GM12878 (cell line): ENCODE results near the gene ATF7IP. TPM values are rescaled to one million over a fixed set of nuclear protein-coding genes. Genes with fewer than 3 reads are reported as not detected.

Source experiments
- ATAC-seq: fragments of 200-7000 bp; cut with Tn5 transposase; 3 replicates; pipeline ENCODE4 v1.9.1; 2020; ENCODE audit warnings: mild to moderate bottlenecking, moderate library complexity
- BruUV-seq: library from RNA; stranded (reverse); fragments of 400-500 nt; replicated peaks from 2 replicates; lab custom pipeline; 2021; lab: Mats Ljungman, UMichigan
- CTCF ChIA-PET: fragments of 300-600 bp; sonication (Branson Sonifier 250); formaldehyde crosslinking; extraction: SDS; loops from one replicate; lab custom pipeline; 2021; ENCODE audit warnings: inconsistent platforms; lab: Yijun Ruan, JAX
- POLR2A ChIA-PET: fragments of 350-600 bp; formaldehyde crosslinking; extraction: SDS; loops from one replicate; lab custom pipeline; 2021; ENCODE audit warnings: inconsistent platforms; lab: Charles Lee
- RAD21 ChIA-PET: fragments of 300-600 bp; sonication (Branson Sonifier 250); formaldehyde crosslinking; loops from one replicate; lab custom pipeline; 2023; ENCODE audit warnings: antibody characterized with exemption; ENCODE audit not compliant: unreplicated experiment; lab: Charles Lee
- SMC1A ChIA-PET: fragments of 300-600 bp; sonication (Branson Sonifier 250); formaldehyde crosslinking; loops from one replicate; lab custom pipeline; 2023; ENCODE audit not compliant: unreplicated experiment, uncharacterized antibody; lab: Charles Lee
- DNase-seq: peaks from one replicate; pipeline ENCODE4 v3.0.0-alpha.2; 2011; ENCODE audit warnings: low read depth, low spot score
- FAIRE-seq: peaks from 3 replicates; lab custom pipeline; 2011; peaks lifted over from hg19 to GRCh38; lab: Jason Lieb, UNC
- H2AFZ ChIP-seq: 2 replicates; pipeline ENCODE4 v1.6.0; 2011; ENCODE audit warnings: low read depth, low read length, control low read depth; ENCODE audit not compliant: control insufficient read depth
- H3K27ac ChIP-seq: 2 replicates; pipeline ENCODE4 v1.5.1; 2011; ENCODE audit warnings: control low read depth; ENCODE audit not compliant: control insufficient read depth, insufficient read depth
- H3K27me3 ChIP-seq, 2 experiments: replicated peaks in 1 of 2; 2 replicates each; pipeline versions ENCODE4 v1.6.0 to v1.6.1; 2011; ENCODE audit warnings: low read length in 1 of 2; ENCODE audit not compliant: control insufficient read depth in 2 of 2, insufficient read depth in 2 of 2
- H3K36me3 ChIP-seq, 2 experiments: 2 replicates each; pipeline ENCODE4 v1.5.1; 2011; ENCODE audit warnings: low read length in 1 of 2; ENCODE audit not compliant: control insufficient read depth in 2 of 2, insufficient read depth in 2 of 2
- H3K4me1 ChIP-seq: 2 replicates; pipeline ENCODE4 v1.6.1; 2011; ENCODE audit warnings: mild to moderate bottlenecking, low read length, moderate library complexity, mixed read lengths; ENCODE audit not compliant: control insufficient read depth, insufficient read depth
- H3K4me2 ChIP-seq: 2 replicates; pipeline ENCODE4 v1.6.0; 2011; ENCODE audit warnings: control low read depth; ENCODE audit not compliant: control insufficient read depth, insufficient read depth
- H3K4me3 ChIP-seq: fragments of 200-600 bp; sonication (generic); 2 replicates; pipeline ENCODE4 v1.5.1; 2016
- H3K79me2 ChIP-seq: 2 replicates; pipeline ENCODE4 v1.6.0; 2011; ENCODE audit warnings: low read length; ENCODE audit not compliant: control insufficient read depth, insufficient read depth
- H3K9ac ChIP-seq: 2 replicates; pipeline ENCODE4 v1.8.0; 2011; ENCODE audit warnings: low read length, control low read depth, mixed read lengths; ENCODE audit not compliant: control insufficient read depth, insufficient read depth
- H3K9me3 ChIP-seq: replicated peaks from 3 replicates; pipeline ENCODE4 v1.5.1; 2011; ENCODE audit warnings: mild to moderate bottlenecking, low read length; ENCODE audit not compliant: control insufficient read depth, insufficient read depth
- H4K20me1 ChIP-seq: 2 replicates; pipeline ENCODE4 v1.6.0; 2011; ENCODE audit not compliant: control insufficient read depth, insufficient read depth
- DPF2 ChIP-seq: fragments of 450-650 bp; IDR thresholded peaks from 2 replicates; pipeline ENCODE4 v1.6.1; 2017; ENCODE audit warnings: mild to moderate bottlenecking
- GATAD2B ChIP-seq: fragments of 450-650 bp; conservative IDR thresholded peaks from 2 replicates; pipeline ENCODE4 v1.6.1; 2017; ENCODE audit warnings: low read depth, mild to moderate bottlenecking, moderate library complexity
- KDM1A ChIP-seq: fragments of 200-600 bp; sonication (generic); IDR thresholded peaks from 2 replicates; pipeline ENCODE4 v1.6.1; 2016; ENCODE audit warnings: borderline replicate concordance
- LARP7 ChIP-seq: fragments of 450-650 bp; IDR thresholded peaks from 2 replicates; pipeline ENCODE4 v1.6.1; 2017; ENCODE audit warnings: mild to moderate bottlenecking
- NFIC ChIP-seq: IDR thresholded peaks from 2 replicates; pipeline ENCODE4 v1.6.1; 2012; ENCODE audit warnings: low read depth, mild to moderate bottlenecking, inconsistent platforms, low read length, moderate library complexity
- NR2C1 ChIP-seq: fragments of 450-650 bp; IDR thresholded peaks from 2 replicates; pipeline ENCODE4 v1.6.1; 2017; ENCODE audit warnings: antibody characterized with exemption, mild to moderate bottlenecking, moderate library complexity
- PAX8 ChIP-seq: fragments of 450-650 bp; IDR thresholded peaks from 2 replicates; pipeline ENCODE4 v1.6.1; 2017; ENCODE audit warnings: mild to moderate bottlenecking, moderate library complexity
- POLR2A ChIP-seq: IDR thresholded peaks from 2 replicates; pipeline ENCODE4 v1.6.1; 2011; ENCODE audit warnings: low read depth, mild to moderate bottlenecking, low read length
- SIX5 ChIP-seq: IDR thresholded peaks from 2 replicates; pipeline ENCODE4 v1.6.1; 2011; ENCODE audit warnings: mild to moderate bottlenecking, low read depth, low read length, moderate library complexity; ENCODE audit not compliant: severe bottlenecking
- SMAD1 ChIP-seq: fragments of 450-650 bp; IDR thresholded peaks from 2 replicates; pipeline ENCODE4 v1.6.1; 2018; ENCODE audit warnings: mild to moderate bottlenecking, low read depth; ENCODE audit not compliant: partially characterized antibody
- SREBF1 ChIP-seq: IDR thresholded peaks from 2 replicates; pipeline ENCODE4 v1.6.1; 2012; ENCODE audit warnings: mild to moderate bottlenecking, low read length
- STAT1 ChIP-seq: fragments of 450-650 bp; conservative IDR thresholded peaks from 2 replicates; pipeline ENCODE4 v1.6.1; 2014; ENCODE audit warnings: antibody characterized with exemption, mild to moderate bottlenecking
- TCF3 ChIP-seq: IDR thresholded peaks from 2 replicates; pipeline ENCODE4 v1.6.1; 2012; ENCODE audit warnings: low read depth, mild to moderate bottlenecking, low read length, borderline replicate concordance; ENCODE audit not compliant: insufficient read depth
- TCF7 ChIP-seq: IDR thresholded peaks from 2 replicates; pipeline ENCODE4 v1.6.1; 2014; ENCODE audit warnings: antibody characterized with exemption, borderline replicate concordance
- USF2 ChIP-seq: IDR thresholded peaks from 2 replicates; pipeline ENCODE4 v1.6.1; 2011; ENCODE audit warnings: low read depth, low read length, improper control_type of control experiment, borderline replicate concordance
- WRNIP1 ChIP-seq: IDR thresholded peaks from 2 replicates; pipeline ENCODE4 v1.6.1; 2011; ENCODE audit warnings: low read depth, low read length, improper control_type of control experiment, borderline replicate concordance
- WGBS: methylation state at CpG from one replicate; pipeline ENCODE4 v1.1.6; 2016; ENCODE audit warnings: low lambda C conversion rate; ENCODE audit not compliant: insufficient replicate concordance, insufficient coverage; ENCODE audit errors: missing lambda C conversion rate; 5-methylcytosine and 5-hydroxymethylcytosine counted together
- in situ Hi-C: fragments of 300-500 bp; cut with MboI; formaldehyde crosslinking; loops from 9 replicates; pipeline ENCODE4 v1.14.3; 2018; ENCODE audit warnings: mixed read lengths
- intact Hi-C: fragments of 100-400 bp; cut with micrococcal nuclease; formaldehyde crosslinking; loops from one replicate; pipeline ENCODE4 v1.14.2; 2022; ENCODE audit not compliant: unreplicated experiment
- polyA plus RNA-seq, 11 experiments: library from polyadenylated mRNA; depleted of rRNA in 4 of 11; unstranded in 6 of 11; stranded (reverse) in 5 of 11; fragments of >200 nt; fragmentation: Nextera tagmentation in 4 of 11; fragmentation: Illumina TruSeq in 1 of 11; extraction: Ambion mirVana in 4 of 11; extraction: Trizol in 1 of 11; gene quantifications; 1 replicate in 1 of 11; 2 replicates in 10 of 11; pipeline versions ENCODE4 v1.2.1 to v1.2.3, GENCODE V29; 2011 to 2016; ENCODE audit warnings: inconsistent platforms in 2 of 11, missing spikeins in 2 of 11, low read depth in 1 of 11
- total RNA-seq, 4 experiments: library from RNA; depleted of rRNA in 3 of 4; stranded (reverse); fragments of >200 nt in 3 of 4; fragmentation: Illumina TruSeq in 1 of 4; extraction: Trizol in 1 of 4; gene quantifications; 2 replicates each; pipeline versions ENCODE4 v1.2.1 to v1.2.3, GENCODE V29; 2013 to 2021

The ATF7IP gene
- total and polyA plus RNA-seq, 10 of the 15 experiments (the other 5 are each of a cell fraction or from before 2014, with no cell fraction given), result 6.2 to 66.6 (median 29.3) TPM

GRCh38 chr12:14424545-14424944 lies 59.1 kb downstream of the ATF7IP start:
- ChIA-PET CTCF (interaction anchor here (0.6 to 1.3 kb wide), 2 partner anchors 14 to 46 kb away, joined by 3 read pairs; no protein-coding TSS in a partner anchor), RAD21 (interaction anchor here (0.8 kb wide), 1 partner anchor 11 kb away, joined by 3 read pairs; no protein-coding TSS in a partner anchor), POLR2A (no interaction called here), SMC1A (no interaction called here)
- FAIRE-seq (no peak), DNase-seq (no peak), ATAC-seq (no peak)
- in situ Hi-C loops, result no loop called here
- Histone ChIP-seq H3K9me3 (peaks cover 23% of the 10 kb centered on the region), H3K36me3 (peaks cover 6 to 20% of the 10 kb centered on the region in 2 experiments; a peak in 3 of 4 replicates), H2AFZ (no peak overlapping the region), H3K4me1 (no peaks in the 10 kb centered on the region), H3K27me3 (no peaks in the 10 kb centered on the region), H3K27ac (no peak overlapping the region), H3K9ac (no peak overlapping the region), H3K4me2 (no peak overlapping the region), H3K4me3 (no peak overlapping the region), H4K20me1 (no peaks in the 10 kb centered on the region), H3K79me2 (peaks cover 25% of the 10 kb centered on the region)
- 98% methylated on average over 3 of the region's 3 CpGs for WGBS
- BruUV-seq, result no TSS peak
- intact Hi-C loops, result no loop called here
- TF ChIP-seq PAX8 (no peak), STAT1 (no peak), DPF2 (no peak), SMAD1 (no peak), USF2 (no peak), SREBF1 (no peak), GATAD2B (no peak), KDM1A (no peak), TCF3 (no peak), TCF7 (no peak), NR2C1 (no peak), LARP7 (no peak), WRNIP1 (no peak), SIX5 (no peak), NFIC (no peak), POLR2A (no peak)
- TF ChIP-seq, all 136 proteins: peak for 0
